Lower lobe of right lung (tissue), 2 donors: ENCODE data around the gene GEMIN5. TPM values are rescaled to one million over a fixed set of nuclear protein-coding genes. Genes with fewer than 3 reads are reported as not detected.

Experiments used
- ATAC-seq, 2 donors: fragments of 200-7000 bp; cut with Tn5 transposase; one replicate each; pipeline ENCODE4 v1.9.1; 2020 to 2022; ENCODE audit warnings: mild to moderate bottlenecking in 2 of 2, moderate library complexity in 2 of 2
- DNase-seq: peaks from one replicate; pipeline ENCODE4 v3.0.0-alpha.2; 2020
- H3K27ac ChIP-seq: fragments of 200-600 bp; one replicate; pipeline ENCODE4 v1.8.0; 2022
- H3K27me3 ChIP-seq: fragments of 200-600 bp; one replicate; pipeline ENCODE4 v1.8.0; 2022; ENCODE audit warnings: low read depth
- H3K36me3 ChIP-seq: fragments of 200-600 bp; one replicate; pipeline ENCODE4 v1.8.0; 2022; ENCODE audit warnings: mild to moderate bottlenecking
- H3K4me1 ChIP-seq: fragments of 200-600 bp; one replicate; pipeline ENCODE4 v1.8.0; 2022
- H3K4me3 ChIP-seq: fragments of 200-600 bp; one replicate; pipeline ENCODE4 v1.8.0; 2022; ENCODE audit warnings: mild to moderate bottlenecking
- H3K9me3 ChIP-seq: fragments of 200-600 bp; one replicate; pipeline ENCODE4 v1.8.0; 2022
- intact Hi-C: fragments of 100-400 bp; cut with DNase I; formaldehyde crosslinking; loops from one replicate; pipeline ENCODE4 v1.11.0; 2022
- total RNA-seq: library from RNA; stranded (reverse); fragmentation: NEBNext Ultra II Directional; extraction: Animal tissue kit (Norgen Biotek cat#: 25700); gene quantifications from one replicate; pipeline ENCODE4 v1.2.1, GENCODE V29; 2021
- TF ChIP-seq, protein P1 (sequence below): fragments of 200-600 bp; IDR thresholded peaks from one replicate; pipeline ENCODE4 v1.8.0; 2022; ENCODE audit warnings: antibody characterized with exemption, mild to moderate bottlenecking
- donor health status: DM: no; HTN: yes; CAD: no; lungs with severe emphysema.

Gene GEMIN5
- total RNA-seq, 1 donor from 2014 or later: 13.4 TPM

DNA sequence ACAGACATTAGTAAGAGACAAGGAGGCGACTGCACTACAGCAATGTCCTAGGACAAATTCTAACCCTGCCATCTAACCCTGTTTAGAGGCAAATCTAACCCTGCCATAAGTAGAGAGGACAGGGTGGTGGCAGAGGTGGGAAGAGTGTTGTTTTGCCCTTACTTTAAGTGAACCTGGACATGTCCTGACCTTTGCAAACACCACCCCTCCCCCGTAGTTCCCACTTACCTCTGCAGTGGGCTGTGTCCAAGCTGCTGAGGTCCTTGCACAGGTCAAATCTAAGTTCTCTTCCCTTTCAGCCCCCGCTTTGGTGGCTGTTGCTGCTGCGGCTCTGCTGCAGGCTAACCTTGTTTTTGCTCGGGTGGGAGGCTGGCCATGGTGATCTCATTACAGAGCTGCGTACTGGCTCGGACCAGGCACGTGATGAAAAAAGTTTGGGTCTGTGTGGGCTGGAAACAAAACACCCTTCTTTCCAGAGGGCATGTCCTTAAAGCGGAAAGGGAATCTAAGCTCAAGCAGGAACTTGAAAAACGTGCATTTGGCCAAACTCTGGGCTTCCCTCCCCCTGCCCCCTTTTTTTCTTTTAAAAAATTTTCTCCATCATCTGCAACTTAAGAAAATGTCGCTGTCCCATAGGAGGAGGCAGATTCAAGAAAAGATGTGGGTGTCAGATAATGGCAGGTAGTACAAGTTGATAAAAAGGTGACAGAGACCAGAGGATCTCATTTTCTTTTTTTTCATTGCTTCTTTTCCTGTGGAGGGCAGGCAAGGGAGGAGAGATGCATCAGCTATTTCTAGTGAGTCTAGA is 87.6 kb downstream of the GEMIN5 start, which contains the start of gene FAXDC2:
Gene FAXDC2 (minus strand): TSS at position 349 of the 808 bp plus-strand sequence. CDS start 12,425 bp downstream, outside the sequence.
- DNase-seq (peak; percentile 74), ATAC-seq (peak; percentile 96)
- H3K9me3 ChIP-seq: no peaks in the 10 kb centered on the region
- peak within 1 kb of the TSS; percentile 72 for H3K4me3 ChIP-seq
- H3K4me1 ChIP-seq: peaks cover 45% of the 10 kb centered on the region
- TF ChIP-seq, protein P1, sequence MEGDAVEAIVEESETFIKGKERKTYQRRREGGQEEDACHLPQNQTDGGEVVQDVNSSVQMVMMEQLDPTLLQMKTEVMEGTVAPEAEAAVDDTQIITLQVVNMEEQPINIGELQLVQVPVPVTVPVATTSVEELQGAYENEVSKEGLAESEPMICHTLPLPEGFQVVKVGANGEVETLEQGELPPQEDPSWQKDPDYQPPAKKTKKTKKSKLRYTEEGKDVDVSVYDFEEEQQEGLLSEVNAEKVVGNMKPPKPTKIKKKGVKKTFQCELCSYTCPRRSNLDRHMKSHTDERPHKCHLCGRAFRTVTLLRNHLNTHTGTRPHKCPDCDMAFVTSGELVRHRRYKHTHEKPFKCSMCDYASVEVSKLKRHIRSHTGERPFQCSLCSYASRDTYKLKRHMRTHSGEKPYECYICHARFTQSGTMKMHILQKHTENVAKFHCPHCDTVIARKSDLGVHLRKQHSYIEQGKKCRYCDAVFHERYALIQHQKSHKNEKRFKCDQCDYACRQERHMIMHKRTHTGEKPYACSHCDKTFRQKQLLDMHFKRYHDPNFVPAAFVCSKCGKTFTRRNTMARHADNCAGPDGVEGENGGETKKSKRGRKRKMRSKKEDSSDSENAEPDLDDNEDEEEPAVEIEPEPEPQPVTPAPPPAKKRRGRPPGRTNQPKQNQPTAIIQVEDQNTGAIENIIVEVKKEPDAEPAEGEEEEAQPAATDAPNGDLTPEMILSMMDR: no peak
- H3K27me3 ChIP-seq: no peaks in the 10 kb centered on the region
- no peaks in the 10 kb centered on the region for H3K36me3 ChIP-seq
- intact Hi-C loops: no loop called here
- H3K27ac ChIP-seq: peak within 1 kb of the TSS; percentile 82

DNA sequence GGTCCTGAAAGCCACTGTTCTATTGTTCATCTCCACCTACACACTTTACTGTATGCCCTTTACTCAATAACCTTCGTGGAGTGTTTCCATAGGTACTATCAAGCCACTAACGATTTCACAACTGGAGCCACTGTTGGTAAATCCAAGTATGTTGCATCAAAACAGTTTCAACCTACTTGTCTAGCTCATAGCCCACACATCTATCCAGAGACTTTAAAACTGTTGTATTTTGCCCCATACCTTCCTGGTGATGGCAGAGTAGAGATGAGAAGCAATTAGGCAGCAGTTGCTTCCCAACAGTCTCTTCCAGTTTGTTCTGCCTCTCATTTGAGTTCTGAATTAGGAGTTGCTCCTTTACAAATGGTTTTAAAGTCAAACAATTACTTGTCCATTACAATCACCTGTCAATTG is 88.2 kb downstream of the GEMIN5 start:
- Histone ChIP-seq H3K36me3 (no peaks in the 10 kb centered on the region), H3K27ac (peak overlapping the region; percentile 82), H3K9me3 (no peaks in the 10 kb centered on the region), H3K4me1 (peaks cover 50% of the 10 kb centered on the region), H3K4me3 (peak overlapping the region; percentile 72), H3K27me3 (no peaks in the 10 kb centered on the region)
- ATAC-seq (peak; percentile 52 to 74), DNase-seq (no peak)
- intact Hi-C loops: no loop called here
- TF ChIP-seq, protein P1: no peak

DNA sequence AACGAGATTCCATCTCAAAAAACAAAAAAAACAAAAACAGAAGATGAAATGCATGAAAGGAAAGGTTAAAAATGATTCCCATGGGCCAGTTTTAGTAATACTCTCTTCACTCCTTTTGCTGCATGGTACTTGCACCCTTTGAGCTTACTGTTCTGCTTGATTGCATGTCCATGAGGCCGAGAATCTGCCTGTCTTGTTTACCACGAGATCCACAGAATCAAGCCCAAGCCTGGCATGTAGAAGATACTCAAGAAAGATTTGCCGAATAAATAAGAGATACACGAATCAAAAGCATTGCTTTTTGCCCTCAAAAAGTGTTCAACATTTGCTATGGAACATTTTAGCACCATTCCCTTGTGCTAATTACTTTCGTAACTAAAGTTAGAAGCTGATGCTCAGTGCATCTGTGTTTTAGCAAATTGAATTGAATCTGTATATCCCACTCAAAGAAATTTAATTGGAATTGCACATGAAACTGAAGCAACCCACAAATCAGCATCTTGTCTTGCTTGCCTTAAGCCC is 88.7 kb downstream of the GEMIN5 start:
- ATAC-seq (no peak), DNase-seq (no peak)
- no peaks in the 10 kb centered on the region for H3K9me3 ChIP-seq
- H3K27me3 ChIP-seq: no peaks in the 10 kb centered on the region
- no peaks in the 10 kb centered on the region for H3K36me3 ChIP-seq
- peak overlapping the region; percentile 72 for H3K4me3 ChIP-seq
- peak overlapping the region; percentile 82 for H3K27ac ChIP-seq
- intact Hi-C loops: no loop called here
- H3K4me1 ChIP-seq: peaks cover 54% of the 10 kb centered on the region
- TF ChIP-seq, protein P1: no peak

DNA sequence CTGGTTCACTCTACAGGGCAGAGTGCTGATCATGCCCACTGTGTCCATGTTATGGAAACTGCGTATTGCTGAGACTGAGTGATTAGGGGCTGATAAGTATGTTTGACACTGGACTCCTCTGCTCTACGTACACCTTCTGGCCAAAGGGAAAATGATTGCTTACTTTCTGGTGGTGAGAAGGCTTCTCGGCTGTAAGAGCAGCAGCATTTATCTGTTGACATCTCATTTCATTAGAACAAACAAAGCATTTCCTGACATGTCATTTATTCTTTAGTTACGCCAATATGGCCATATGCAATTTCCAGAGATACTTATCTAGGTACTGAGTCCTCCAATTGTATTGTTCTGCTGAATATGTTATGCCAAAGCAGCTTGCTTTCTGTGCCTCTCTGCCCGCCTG is 93.2 kb downstream of the GEMIN5 start:
- Histone ChIP-seq H3K4me1 (peaks cover 63% of the 10 kb centered on the region), H3K27me3 (no peaks in the 10 kb centered on the region), H3K36me3 (peaks cover 5% of the 10 kb centered on the region), H3K4me3 (no peak overlapping the region), H3K27ac (peak overlapping the region; percentile 38), H3K9me3 (no peaks in the 10 kb centered on the region)
- intact Hi-C loops: no loop called here
- ATAC-seq (no peak), DNase-seq (no peak)
- TF ChIP-seq, protein P1: no peak

DNA sequence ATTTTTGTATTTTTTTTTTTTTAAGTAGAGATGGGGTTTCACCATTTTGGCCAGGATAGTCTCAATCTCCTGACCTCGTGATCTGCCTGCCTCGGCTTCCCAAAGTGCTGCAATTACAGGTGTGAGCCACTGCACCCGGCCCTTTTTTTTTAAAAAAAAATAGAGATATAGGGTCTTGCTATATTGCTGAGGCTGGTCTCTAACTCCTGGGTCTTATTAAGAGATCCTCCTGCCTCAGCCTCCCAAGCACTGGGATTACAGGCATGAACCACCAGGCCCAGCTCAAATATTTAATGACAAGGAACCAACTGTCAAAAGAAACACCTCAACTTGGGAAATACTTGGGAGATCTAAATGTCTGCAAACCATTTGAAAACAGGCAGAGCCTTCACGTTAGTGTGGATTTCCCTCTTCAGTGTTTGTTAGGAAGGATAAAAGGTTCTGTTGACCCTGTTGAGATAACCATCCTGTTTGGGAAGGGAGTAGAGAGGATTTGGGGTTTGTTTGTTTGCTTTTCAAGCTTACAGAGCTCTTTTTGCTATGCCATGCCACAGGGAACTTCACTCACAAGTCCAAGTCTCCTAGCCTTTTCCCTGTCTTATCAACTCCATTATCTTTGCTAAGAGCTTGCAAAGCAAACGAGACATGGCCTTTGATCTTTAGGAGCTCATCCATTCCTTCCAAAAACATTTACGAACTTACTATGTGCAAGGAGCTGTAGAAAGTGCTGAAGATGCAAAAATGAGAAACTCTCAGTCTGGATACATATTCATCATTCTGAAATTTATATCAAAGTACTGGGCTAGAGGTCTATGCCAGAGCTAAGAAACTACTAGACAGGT is 95.1 kb downstream of the GEMIN5 start:
- ATAC-seq (no peak), DNase-seq (no peak)
- TF ChIP-seq, protein P1: no peak
- Histone ChIP-seq H3K4me1 (peaks cover 44% of the 10 kb centered on the region), H3K4me3 (no peak overlapping the region), H3K27me3 (no peaks in the 10 kb centered on the region), H3K27ac (no peak overlapping the region), H3K9me3 (no peaks in the 10 kb centered on the region), H3K36me3 (peaks cover 19% of the 10 kb centered on the region)
- intact Hi-C loops: no loop called here
